Erythroblast (primary cell): Measurements from ENCODE around the gene SCN8A.

Experiments used
- GATA1 ChIP-seq: IDR thresholded peaks from 2 replicates; pipeline ENCODE4 v1.6.1; 2011; ENCODE audit warnings: low read depth, mild to moderate bottlenecking, control low read depth, low read length, moderate library complexity
- POLR2A ChIP-seq: IDR thresholded peaks from 2 replicates; pipeline ENCODE4 v1.6.1; 2011; ENCODE audit warnings: mild to moderate bottlenecking, low read length

DNA sequence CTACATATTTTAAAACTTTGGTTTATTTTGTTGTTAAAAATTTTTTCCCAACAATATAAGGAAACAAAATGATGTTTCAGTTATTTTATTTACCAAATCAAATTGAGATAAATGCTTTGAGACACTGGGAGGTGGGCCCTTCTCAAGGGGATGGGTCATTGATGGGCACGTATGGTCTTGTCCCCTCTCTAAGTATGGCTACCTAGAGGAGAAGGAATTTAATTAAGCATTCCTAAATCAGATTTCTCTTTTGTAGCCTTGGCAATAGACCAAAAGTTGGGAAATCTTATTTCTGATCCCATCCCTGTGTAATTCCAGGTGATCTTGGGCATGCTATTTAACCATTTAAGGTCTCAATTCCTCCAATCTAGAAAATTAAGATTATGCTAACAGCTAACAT, 79.0 kb downstream of the SCN8A start:
- TF ChIP-seq POLR2A: no peak
- TF ChIP-seq GATA1: no peak
